Sigmoid colon (tissue), 4 donors: ENCODE results near the gene IL9.

Experiments
- CTCF ChIP-seq, 4 experiments: fragments of 450-650 bp in 3 of 4; fragments of 200-600 bp in 1 of 4; IDR thresholded peaks; one replicate each; pipeline ENCODE4 v1.5.1; 2016 to 2019; ENCODE audit warnings: antibody characterized with exemption in 4 of 4, mild to moderate bottlenecking in 3 of 4, moderate library complexity in 2 of 4
- EP300 ChIP-seq, 4 donors: sonication (generic); formaldehyde crosslinking; IDR thresholded peaks; one replicate each; pipeline ENCODE4 v1.6.1; 2017; ENCODE audit warnings: antibody characterized with exemption in 4 of 4
- POLR2A ChIP-seq, 2 donors: fragments of 450-650 bp; IDR thresholded peaks; one replicate each; pipeline ENCODE4 v1.6.1; 2016; ENCODE audit warnings: antibody characterized with exemption in 2 of 2, mild to moderate bottlenecking in 2 of 2, moderate library complexity in 2 of 2
- POLR2AphosphoS5 ChIP-seq, 4 donors: sonication (generic); formaldehyde crosslinking; IDR thresholded peaks; one replicate each; pipeline ENCODE4 v1.6.1; 2017; ENCODE audit warnings: antibody characterized with exemption in 4 of 4

GRCh38 chr5:135876146-135876545 is 19.5 kb downstream of the IL9 start:
- TF ChIP-seq CTCF (IDR thresholded peaks at IDR 0.05) (no peak), POLR2A (IDR thresholded peaks at IDR 0.05) (no peak), POLR2AphosphoS5 (IDR thresholded peaks at IDR 0.05) (no peak), EP300 (IDR thresholded peaks at IDR 0.05) (no peak)
